MM.1S (cell line): ENCODE data around the gene AP1G1.
A peak's percentile ranks its signal among the peaks of the same experiment; 100 is the strongest.

Experiments
- DNase-seq: peaks from one replicate; pipeline ENCODE4 v3.0.0-alpha.2; 2015
- H2AFZ ChIP-seq: fragments of 300-600 bp; sonication (generic); 2 replicates; pipeline ENCODE4 v1.6.0; 2016; ENCODE audit warnings: antibody characterized with exemption, low read length
- H3F3A ChIP-seq: fragments of 300-600 bp; sonication (generic); 2 replicates; pipeline ENCODE4 v1.6.1; 2016; ENCODE audit warnings: mild to moderate bottlenecking, antibody characterized with exemption, low read length, moderate library complexity, mixed read lengths; ENCODE audit not compliant: insufficient read depth
- H3K27ac ChIP-seq: fragments of 300-600 bp; sonication (generic); 2 replicates; pipeline ENCODE4 v1.5.1; 2016; ENCODE audit warnings: mild to moderate bottlenecking, low read length
- H3K27me3 ChIP-seq: fragments of 300-600 bp; sonication (generic); replicated peaks from 2 replicates; pipeline ENCODE4 v1.6.0; 2016; ENCODE audit warnings: low read length; ENCODE audit not compliant: insufficient read depth
- H3K36me3 ChIP-seq: fragments of 300-600 bp; sonication (generic); replicated peaks from 2 replicates; pipeline ENCODE4 v1.6.1; 2016; ENCODE audit warnings: mild to moderate bottlenecking, low read length, mixed read lengths; ENCODE audit not compliant: insufficient read depth
- H3K4me1 ChIP-seq: fragments of 300-600 bp; sonication (generic); 2 replicates; pipeline ENCODE4 v1.6.1; 2016; ENCODE audit warnings: low read length, mixed read lengths
- H3K4me2 ChIP-seq: fragments of 300-600 bp; sonication (generic); 2 replicates; pipeline ENCODE4 v1.6.0; 2016; ENCODE audit warnings: low read depth, low read length
- H3K4me3 ChIP-seq: fragments of 300-600 bp; sonication (generic); 2 replicates; pipeline ENCODE4 v1.5.1; 2016; ENCODE audit warnings: low read length, mixed read lengths
- H3K79me2 ChIP-seq: fragments of 300-600 bp; sonication (generic); 2 replicates; pipeline ENCODE4 v1.6.1; 2016; ENCODE audit warnings: mixed run types, low read length, mixed read lengths
- H3K9ac ChIP-seq: fragments of 300-600 bp; sonication (generic); 2 replicates; pipeline ENCODE4 v1.6.1; 2016; ENCODE audit warnings: low read length, mixed read lengths
- H3K9me2 ChIP-seq: fragments of 300-600 bp; sonication (generic); replicated peaks from 2 replicates; pipeline ENCODE4 v1.6.1; 2016; ENCODE audit warnings: mild to moderate bottlenecking, low read length, mixed read lengths; ENCODE audit not compliant: insufficient read depth
- H3K9me3 ChIP-seq: fragments of 300-600 bp; sonication (generic); replicated peaks from 2 replicates; pipeline ENCODE4 v1.6.1; 2016; ENCODE audit warnings: mild to moderate bottlenecking, low read length, mixed read lengths; ENCODE audit not compliant: insufficient read depth
- H4K20me1 ChIP-seq: fragments of 300-600 bp; sonication (generic); 2 replicates; pipeline ENCODE4 v1.6.1; 2016; ENCODE audit warnings: mild to moderate bottlenecking, low read length, moderate library complexity, mixed read lengths; ENCODE audit not compliant: insufficient read depth
- EZH2 ChIP-seq: fragments of 300-600 bp; sonication (generic); optimal IDR thresholded peaks from 2 replicates; pipeline ENCODE3; 2017; ENCODE audit warnings: low read depth, mild to moderate bottlenecking, antibody characterized with exemption, low read length, mixed read lengths
- EZH2phosphoT487 ChIP-seq: fragments of 300-600 bp; sonication (generic); IDR thresholded peaks from 2 replicates; pipeline ENCODE4 v1.6.1; 2018; ENCODE audit warnings: antibody characterized with exemption, low read length
- TF ChIP-seq, protein P1 (sequence below): fragments of 300-600 bp; sonication (generic); IDR thresholded peaks from 2 replicates; pipeline ENCODE4 v1.5.1; 2016; ENCODE audit warnings: antibody characterized with exemption, low read length, mixed read lengths

AP1G1 gene

DNA sequence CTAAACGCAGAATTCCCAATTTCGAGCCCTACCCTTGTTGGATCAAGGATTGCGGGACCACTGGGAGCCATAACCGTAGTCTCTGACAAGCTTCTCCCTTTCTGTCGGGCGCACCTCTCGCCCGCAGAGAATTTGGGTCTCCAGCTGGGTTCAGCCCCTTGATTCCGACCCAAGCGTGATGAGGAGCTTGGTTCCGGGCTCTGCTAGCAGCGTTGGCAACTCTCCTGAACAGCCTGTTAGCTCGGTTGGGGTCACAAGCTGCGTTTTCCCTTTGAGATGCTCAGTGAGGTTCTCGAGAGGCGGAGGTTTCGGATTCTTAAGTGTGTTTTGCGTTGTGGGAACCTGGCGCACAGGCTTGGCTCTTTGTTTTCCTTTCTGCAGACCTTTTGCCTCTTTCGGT, 37.8 kb upstream of the AP1G1 start:
- Histone ChIP-seq H3K27ac (peak overlapping the region; percentile 93), H3K4me1 (peaks cover 47% of the 10 kb centered on the region), H3K9me2 (no peaks in the 10 kb centered on the region), H3K9me3 (no peaks in the 10 kb centered on the region), H3K9ac (peak overlapping the region; percentile 97), H3K79me2 (peaks cover 67% of the 10 kb centered on the region), H2AFZ (peak overlapping the region; percentile 15; the same call in 1 of the 2 replicates), H3K27me3 (no peaks in the 10 kb centered on the region), H3F3A (peaks cover 42% of the 10 kb centered on the region), H3K36me3 (0 out of 2 replicates have a peak, but pooled peaks cover 7% of the 10 kb centered on the region), H4K20me1 (no peaks in the 10 kb centered on the region), H3K4me2 (peak overlapping the region; percentile 87), H3K4me3 (peak overlapping the region; percentile 98)
- peak; percentile 77 for DNase-seq
- TF ChIP-seq, protein P1, sequence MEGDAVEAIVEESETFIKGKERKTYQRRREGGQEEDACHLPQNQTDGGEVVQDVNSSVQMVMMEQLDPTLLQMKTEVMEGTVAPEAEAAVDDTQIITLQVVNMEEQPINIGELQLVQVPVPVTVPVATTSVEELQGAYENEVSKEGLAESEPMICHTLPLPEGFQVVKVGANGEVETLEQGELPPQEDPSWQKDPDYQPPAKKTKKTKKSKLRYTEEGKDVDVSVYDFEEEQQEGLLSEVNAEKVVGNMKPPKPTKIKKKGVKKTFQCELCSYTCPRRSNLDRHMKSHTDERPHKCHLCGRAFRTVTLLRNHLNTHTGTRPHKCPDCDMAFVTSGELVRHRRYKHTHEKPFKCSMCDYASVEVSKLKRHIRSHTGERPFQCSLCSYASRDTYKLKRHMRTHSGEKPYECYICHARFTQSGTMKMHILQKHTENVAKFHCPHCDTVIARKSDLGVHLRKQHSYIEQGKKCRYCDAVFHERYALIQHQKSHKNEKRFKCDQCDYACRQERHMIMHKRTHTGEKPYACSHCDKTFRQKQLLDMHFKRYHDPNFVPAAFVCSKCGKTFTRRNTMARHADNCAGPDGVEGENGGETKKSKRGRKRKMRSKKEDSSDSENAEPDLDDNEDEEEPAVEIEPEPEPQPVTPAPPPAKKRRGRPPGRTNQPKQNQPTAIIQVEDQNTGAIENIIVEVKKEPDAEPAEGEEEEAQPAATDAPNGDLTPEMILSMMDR, result no peak
- TF ChIP-seq EZH2 (no peak), EZH2phosphoT487 (no peak)

DNA sequence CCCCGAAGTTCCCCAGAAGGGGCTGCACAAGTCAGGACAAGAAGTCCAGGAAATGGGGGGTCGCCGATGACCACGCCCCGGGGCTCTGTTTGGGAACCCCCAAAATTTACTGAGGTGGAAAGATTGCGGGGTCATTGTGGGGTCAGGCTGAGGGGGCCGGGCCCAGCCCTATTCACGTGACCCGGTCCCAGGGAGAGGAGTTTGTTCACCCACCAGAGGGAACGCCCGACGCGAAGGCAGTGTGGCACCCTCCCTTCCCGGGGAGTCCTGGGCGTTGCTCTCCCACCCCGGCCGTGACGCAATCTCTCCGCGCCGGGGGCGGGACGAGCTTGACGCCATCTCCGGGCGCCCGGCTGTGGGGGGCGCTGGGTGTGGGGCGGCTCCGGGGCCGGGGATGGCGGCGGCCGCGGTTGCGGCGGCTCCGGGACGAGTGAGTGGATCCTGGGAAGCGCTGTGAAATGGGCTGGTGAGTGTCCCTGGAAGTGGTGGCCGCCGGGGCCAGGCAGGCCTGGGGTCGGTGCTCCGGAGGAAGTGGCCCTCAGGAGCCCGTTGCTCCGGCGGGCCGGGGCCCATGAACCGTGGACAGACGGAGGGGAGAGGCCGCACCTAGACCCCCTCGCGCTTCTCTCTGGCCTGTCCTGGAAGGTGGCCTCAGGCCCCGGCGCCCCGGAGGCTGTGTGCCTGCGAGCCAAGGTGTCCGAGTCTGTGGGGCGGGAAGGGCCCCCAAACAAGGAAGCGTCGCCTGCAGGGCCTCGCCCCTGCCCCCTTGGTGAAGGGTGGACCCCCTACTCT, 37.2 kb upstream of the AP1G1 start, which contains the start of gene ATXN1L:
ATXN1L (plus strand) TSS at position 338 of the 792 bp plus-strand sequence. CDS start 3,765 bp downstream, outside the sequence.
- Histone ChIP-seq H3K36me3 (0 out of 2 replicates have a peak, but pooled peaks cover 7% of the 10 kb centered on the region), H3K4me3 (peak within 1 kb of the TSS; percentile 98), H3K27ac (peak within 1 kb of the TSS; percentile 93), H4K20me1 (no peaks in the 10 kb centered on the region), H3K9ac (peak within 1 kb of the TSS; percentile 97), H3K9me2 (no peaks in the 10 kb centered on the region), H2AFZ (peak within 1 kb of the TSS; percentile 51; the same call in 1 of the 2 replicates), H3K27me3 (no peaks in the 10 kb centered on the region), H3K79me2 (peaks cover 61% of the 10 kb centered on the region), H3K9me3 (no peaks in the 10 kb centered on the region), H3K4me2 (peak within 1 kb of the TSS; percentile 87), H3K4me1 (peaks cover 45% of the 10 kb centered on the region), H3F3A (peaks cover 42% of the 10 kb centered on the region)
- peak; percentile 93 for DNase-seq
- TF ChIP-seq, protein P1, result no peak
- TF ChIP-seq EZH2 (no peak), EZH2phosphoT487 (no peak)

DNA sequence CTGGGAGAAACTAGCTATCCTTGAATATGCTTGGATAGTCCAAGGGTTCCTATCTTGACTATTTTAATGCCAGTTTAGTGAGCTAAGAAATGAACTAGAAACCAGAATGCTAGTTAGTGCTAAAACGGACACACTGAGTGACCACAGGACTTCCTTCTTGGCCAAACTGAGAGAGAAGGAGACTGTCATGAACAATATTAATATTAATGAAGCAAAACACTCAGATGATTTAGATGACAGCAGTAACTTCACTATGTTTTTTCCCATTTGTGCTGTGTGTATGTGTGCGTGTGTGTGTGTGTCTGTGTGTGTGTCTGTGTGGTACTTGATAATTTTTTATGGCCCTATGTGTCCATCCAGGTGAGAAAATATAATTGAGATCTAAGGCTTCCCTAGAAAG, 34.9 kb upstream of the AP1G1 start:
- peaks cover 42% of the 10 kb centered on the region for H3F3A ChIP-seq
- no peaks in the 10 kb centered on the region for H3K9me3 ChIP-seq
- peaks cover 44% of the 10 kb centered on the region for H3K4me1 ChIP-seq
- H3K9ac ChIP-seq, result peak overlapping the region; percentile 7; the same call in 1 of the 2 replicates
- H3K9me2 ChIP-seq, result no peaks in the 10 kb centered on the region
- no peaks in the 10 kb centered on the region for H4K20me1 ChIP-seq
- peak overlapping the region; percentile 4; the same call in 1 of the 2 replicates for H3K4me3 ChIP-seq
- H3K36me3 ChIP-seq, result 0 out of 2 replicates have a peak, but pooled peaks cover 6% of the 10 kb centered on the region
- H3K27me3 ChIP-seq, result no peaks in the 10 kb centered on the region
- TF ChIP-seq, protein P1, result no peak
- TF ChIP-seq EZH2phosphoT487 (no peak), EZH2 (no peak)
- H3K79me2 ChIP-seq, result peaks cover 38% of the 10 kb centered on the region
- H3K27ac ChIP-seq, result peak overlapping the region; percentile 93
- H2AFZ ChIP-seq, result no peak overlapping the region
- peak overlapping the region; percentile 50 for H3K4me2 ChIP-seq
- DNase-seq, result peak; percentile 53
